ENCODE measurements around the gene SIGLEC14. TPM values are rescaled to one million over a fixed set of nuclear protein-coding genes. Genes with fewer than 3 reads are reported as not detected.

SIGLEC14 gene, protein sequence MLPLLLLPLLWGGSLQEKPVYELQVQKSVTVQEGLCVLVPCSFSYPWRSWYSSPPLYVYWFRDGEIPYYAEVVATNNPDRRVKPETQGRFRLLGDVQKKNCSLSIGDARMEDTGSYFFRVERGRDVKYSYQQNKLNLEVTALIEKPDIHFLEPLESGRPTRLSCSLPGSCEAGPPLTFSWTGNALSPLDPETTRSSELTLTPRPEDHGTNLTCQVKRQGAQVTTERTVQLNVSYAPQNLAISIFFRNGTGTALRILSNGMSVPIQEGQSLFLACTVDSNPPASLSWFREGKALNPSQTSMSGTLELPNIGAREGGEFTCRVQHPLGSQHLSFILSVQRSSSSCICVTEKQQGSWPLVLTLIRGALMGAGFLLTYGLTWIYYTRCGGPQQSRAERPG
- not detected in 2 replicates for total RNA-seq (2014; rRNA removed; shearing (Covaris generic))

GRCh38 chr19:51646730-51647129 lies at the start of gene SIGLEC14:
SIGLEC14 (minus strand) TSS chr19:51646825; CDS start chr19:51646759, 66 bp downstream.

DNA sequence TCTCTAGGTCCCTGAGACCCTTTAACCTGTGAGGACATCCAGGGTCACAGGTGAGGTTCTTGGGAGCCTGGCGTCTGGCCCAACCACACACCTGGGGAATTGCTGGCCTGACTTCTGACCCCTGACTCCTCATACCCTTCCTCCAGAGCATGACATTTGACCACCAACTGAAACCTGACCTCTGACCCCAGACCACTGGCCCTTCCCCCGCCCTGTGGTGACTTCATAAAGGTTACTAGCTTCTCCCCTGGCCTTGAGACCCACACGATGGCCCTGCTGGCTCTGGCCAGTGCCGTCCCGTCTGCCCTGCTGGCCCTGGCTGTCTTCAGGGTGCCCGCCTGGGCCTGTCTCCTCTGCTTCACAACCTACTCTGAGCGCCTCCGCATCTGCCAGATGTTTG lies 46.6 kb upstream of the SIGLEC14 start, which contains the start of gene SPACA6:
Gene SPACA6 (plus strand): TSS at position 71 of the 400 bp plus-strand sequence. CDS start 197 bp downstream, at position 268.

GRCh38 chr19:51630315-51630714 lies 16.3 kb downstream of the SIGLEC14 start, which contains the start of gene SIGLEC5:
SIGLEC5 (minus strand) TSS chr19:51630401; CDS start chr19:51630335, 66 bp downstream.

Small RNA genes lying within 50 kb of the gene (small RNA-seq; reads per million reads assigned to genes)
- gene AC018755.2 (not detected), gene MIR125A (not detected), gene MIR99B (not detected), gene MIRLET7E (not detected)

Other genes starting within 250 kb of the SIGLEC14 start
- not detected in 2 replicates for gene SIGLEC10, start 229.2 kb downstream of the SIGLEC14 start, total RNA-seq (2014; rRNA removed; shearing (Covaris generic))
- gene SIGLEC8, start 188.4 kb downstream of the SIGLEC14 start, total RNA-seq (2014; rRNA removed; shearing (Covaris generic)): not detected in 2 replicates
- gene CEACAM18, start 168.3 kb downstream of the SIGLEC14 start, total RNA-seq (2014; rRNA removed; shearing (Covaris generic)): not detected in 2 replicates
- not detected in 2 replicates for gene SIGLEC12, start 145.0 kb downstream of the SIGLEC14 start, total RNA-seq (2014; rRNA removed; shearing (Covaris generic))
- gene SIGLEC6, start 115.2 kb downstream of the SIGLEC14 start, total RNA-seq (2014; rRNA removed; shearing (Covaris generic)): not detected in 2 replicates
- gene ZNF175, start 75.5 kb downstream of the SIGLEC14 start, total RNA-seq (2014; rRNA removed; shearing (Covaris generic)): 2.3 and 3.4 TPM in 2 replicates
- not detected in 2 replicates for gene SIGLEC5, start 16.4 kb downstream of the SIGLEC14 start, total RNA-seq (2014; rRNA removed; shearing (Covaris generic))
- 3.8 and 8.1 TPM in 2 replicates for gene SPACA6, start 46.5 kb upstream of the SIGLEC14 start, total RNA-seq (2014; rRNA removed; shearing (Covaris generic))
- gene HAS1, start 77.2 kb upstream of the SIGLEC14 start, total RNA-seq (2014; rRNA removed; shearing (Covaris generic)): not detected in 2 replicates
- not detected in 2 replicates for gene FPR1, start 105.1 kb upstream of the SIGLEC14 start, total RNA-seq (2014; rRNA removed; shearing (Covaris generic))
- gene FPR2, start 114.4 kb upstream of the SIGLEC14 start, total RNA-seq (2014; rRNA removed; shearing (Covaris generic)): 0.03 TPM in 1 of 2 replicates, not detected in the other
- gene FPR3, start 148.3 kb upstream of the SIGLEC14 start, total RNA-seq (2014; rRNA removed; shearing (Covaris generic)): not detected in 2 replicates
- 6.2 and 11.5 TPM in 2 replicates for gene ZNF577, start 241.1 kb upstream of the SIGLEC14 start, total RNA-seq (2014; rRNA removed; shearing (Covaris generic))